GM18858 (cell line): Measurements from ENCODE around the gene BAG3.
A peak's percentile ranks its signal among the peaks of the same experiment; 100 is the strongest.
"Not testable (repeated sequence)": the region's sequence is repeated elsewhere in the genome, so short reads cannot be mapped to it uniquely, and the experiment has no call there.

ENCODE experiments used
- ATAC-seq: cut with Tn5 transposase; IDR thresholded peaks from one replicate; pipeline ENCODE4 v1.9.1; 2021; ENCODE audit not compliant: unreplicated experiment

The BAG3 gene

GRCh38 chr10:119650692-119651513 lies at the start of gene BAG3:
BAG3 (plus strand) TSS chr10:119651380; CDS start chr10:119651676, 296 bp downstream.
- peak; percentile 52 for ATAC-seq

DNA sequence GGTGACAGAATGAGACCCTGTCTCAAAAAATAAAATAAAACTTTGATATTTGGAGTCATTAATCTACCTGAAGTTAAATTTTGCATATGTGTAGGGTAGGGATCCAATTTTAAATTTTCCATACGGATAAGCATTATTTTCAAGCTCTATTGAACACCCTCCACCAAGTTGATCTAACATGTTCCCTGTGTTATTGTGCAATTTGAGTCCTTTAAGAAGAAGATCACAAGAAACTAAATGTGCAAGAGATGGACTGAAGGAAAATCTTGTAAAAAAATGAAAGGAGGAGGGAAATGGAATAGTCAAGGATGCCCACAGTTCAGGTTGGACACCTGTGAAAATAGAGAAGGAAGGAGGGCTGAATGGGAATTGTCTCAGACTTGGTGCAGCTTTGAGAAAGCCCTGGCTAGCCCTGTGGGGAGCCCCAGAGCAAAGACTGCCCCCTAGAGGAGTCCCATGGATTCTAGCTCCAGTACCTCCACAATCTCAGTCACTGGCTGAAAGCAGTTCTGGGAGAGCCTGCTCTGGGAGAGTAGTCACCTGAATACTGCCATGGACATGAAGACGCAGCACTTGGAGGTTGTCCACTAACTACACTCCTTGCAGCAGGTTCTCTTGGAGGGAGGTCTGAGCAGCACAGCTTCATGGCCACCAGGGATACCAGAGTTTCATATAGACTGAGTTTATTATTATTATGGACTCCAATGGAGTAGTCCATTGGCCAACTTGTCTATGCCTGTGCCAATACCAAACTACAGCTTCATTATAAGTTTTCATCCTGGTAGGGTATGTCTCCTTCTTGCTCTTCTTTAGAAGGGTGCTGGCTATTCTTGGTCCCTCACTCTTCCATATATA lies 48.7 kb upstream of the BAG3 start:
- ATAC-seq: no peak

- no peak for ATAC-seq
Observed at GRCh38 chr10:119604468-119604867, 46.7 kb upstream of the BAG3 start.

GRCh38 chr10:119608316-119609155 lies 42.6 kb upstream of the BAG3 start:
- ATAC-seq: no peak

GRCh38 chr10:119609516-119609915 lies 41.7 kb upstream of the BAG3 start:
- ATAC-seq: no peak

DNA sequence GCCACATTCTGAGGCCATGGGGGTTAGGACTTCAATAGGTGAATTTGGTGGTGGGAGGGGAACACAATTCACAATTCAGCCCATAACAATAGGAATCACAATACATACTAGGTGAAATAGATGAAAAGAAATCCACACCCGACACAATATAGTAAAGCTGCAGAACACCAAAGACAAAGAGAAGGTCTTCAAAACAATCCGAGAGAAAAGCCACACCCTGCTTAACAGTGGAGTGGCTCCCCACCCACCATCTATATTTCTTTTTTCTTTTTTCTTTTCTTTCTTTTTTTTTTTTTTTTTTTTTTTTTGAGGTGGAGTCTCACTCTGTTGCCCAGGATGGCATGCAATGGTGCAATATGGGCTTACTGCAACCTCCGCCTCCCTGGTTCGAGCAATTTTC lies 39.7 kb upstream of the BAG3 start:
- ATAC-seq: no peak

DNA sequence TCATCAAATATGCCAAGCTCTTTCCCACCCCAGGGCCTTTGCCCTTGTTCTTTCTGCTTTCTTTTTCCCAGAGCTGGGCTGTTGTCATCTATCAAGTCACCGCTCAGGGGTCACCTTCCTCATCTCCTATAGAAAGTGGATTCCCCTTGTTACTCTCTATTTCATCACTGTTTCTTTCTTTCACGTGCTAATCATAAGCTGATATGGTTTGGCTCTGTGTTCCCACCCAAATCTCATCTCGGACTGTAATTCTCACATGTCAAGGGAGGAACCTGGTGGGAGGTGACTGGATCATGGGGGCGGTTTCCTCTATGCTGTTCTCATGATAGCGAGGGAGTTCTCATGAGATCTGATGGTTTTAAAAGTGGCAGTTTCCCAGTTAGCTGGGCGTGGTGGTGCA lies 37.4 kb upstream of the BAG3 start:
- no peak for ATAC-seq

DNA sequence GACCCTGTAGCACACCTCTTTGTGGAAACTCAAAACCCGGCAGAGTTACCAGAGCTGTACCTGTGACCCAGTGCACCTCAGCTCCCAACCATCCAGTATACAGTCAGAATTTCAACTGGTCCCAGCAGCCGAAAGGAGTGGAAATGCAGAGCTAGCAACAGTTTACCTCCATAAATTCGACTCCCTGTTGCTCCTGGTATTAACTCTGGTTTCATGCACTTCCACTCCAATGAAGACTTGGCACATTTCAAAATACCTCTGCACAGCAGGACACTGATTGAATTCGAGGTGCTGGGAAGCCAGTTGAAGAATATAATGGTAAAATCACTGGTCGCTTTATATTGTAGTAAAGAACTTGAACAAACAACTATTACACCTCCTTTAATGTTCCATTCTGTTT lies 36.5 kb upstream of the BAG3 start:
- no peak for ATAC-seq

GRCh38 chr10:119616882-119617570 lies 34.2 kb upstream of the BAG3 start:
- ATAC-seq: no peak

GRCh38 chr10:119619215-119619614 lies 32.0 kb upstream of the BAG3 start:
- no peak for ATAC-seq

DNA sequence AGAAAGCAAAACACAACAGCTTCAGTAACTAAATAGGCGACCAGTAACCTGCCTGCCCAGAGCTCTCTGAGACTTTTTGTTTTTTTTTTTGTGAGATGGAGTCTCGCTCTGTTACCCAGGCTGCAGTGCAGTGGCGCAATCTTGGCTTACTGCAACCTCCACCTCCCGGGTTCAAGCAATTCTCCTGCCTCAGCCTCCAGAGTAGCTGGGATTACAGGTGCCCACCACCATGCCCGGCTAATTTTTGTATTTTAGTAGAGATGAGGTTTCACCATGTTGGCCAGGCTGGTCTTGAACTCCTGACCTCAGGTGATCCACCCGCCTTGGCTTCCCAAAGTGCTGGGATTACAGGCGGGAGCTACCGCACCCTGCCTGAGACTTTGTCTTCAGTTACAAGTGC lies 31.4 kb upstream of the BAG3 start:
- ATAC-seq: not testable (repeated sequence)

GRCh38 chr10:119620241-119621077 lies 30.7 kb upstream of the BAG3 start:
- ATAC-seq: no peak

- no peak for ATAC-seq
Observed at GRCh38 chr10:119621078-119621384, 30.1 kb upstream of the BAG3 start.

- no peak for ATAC-seq
Observed at GRCh38 chr10:119625570-119626280, 25.5 kb upstream of the BAG3 start.

- no peak for ATAC-seq
Observed at GRCh38 chr10:119630300-119630699, 20.9 kb upstream of the BAG3 start.

GRCh38 chr10:119633538-119634218 lies 17.5 kb upstream of the BAG3 start:
- no peak for ATAC-seq

- ATAC-seq: no peak
Observed at GRCh38 chr10:119634219-119634544, 17.0 kb upstream of the BAG3 start.

DNA sequence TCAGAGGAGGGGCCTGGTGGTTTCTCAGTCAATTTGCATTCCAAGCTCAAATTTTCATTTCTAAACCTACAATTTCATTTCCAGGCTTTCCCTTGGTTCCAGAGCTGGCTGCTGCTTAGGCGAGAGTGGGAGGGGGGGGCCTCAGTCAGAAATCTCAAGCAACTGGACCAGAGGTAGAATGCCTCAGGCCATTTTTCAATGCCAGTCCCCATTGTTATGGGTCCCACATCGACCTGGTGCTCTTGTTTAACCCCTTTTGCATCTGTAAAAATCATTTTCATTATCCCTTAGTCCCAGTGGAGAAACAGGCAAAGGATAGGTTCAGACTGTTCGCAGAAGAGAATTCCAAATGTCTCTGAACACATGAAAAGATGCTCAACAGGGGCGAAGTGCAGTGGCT lies 13.5 kb upstream of the BAG3 start:
- ATAC-seq: no peak

- ATAC-seq: no peak
Observed at GRCh38 chr10:119638982-119639381, 12.2 kb upstream of the BAG3 start.
